HepG2 (cell line): Measurements from ENCODE around the gene DST. TPM values are rescaled to one million over a fixed set of nuclear protein-coding genes. Genes with fewer than 3 reads are reported as not detected.
A peak's percentile ranks its signal among the peaks of the same experiment; 100 is the strongest.

Experiments used
- HOXA3 ChIP-seq: sonication (generic); formaldehyde crosslinking; IDR thresholded peaks from 2 replicates; pipeline ENCODE4 v1.5.0; 2020; ENCODE audit warnings: missing genetic modification reagents
- KLF11 ChIP-seq: IDR thresholded peaks from 2 replicates; pipeline ENCODE4 v1.6.1; 2016; ENCODE audit warnings: missing compliant biosample characterization
- PCBP2 ChIP-seq: fragments of 200-400 bp; formaldehyde crosslinking; optimal IDR thresholded peaks from 2 replicates; pipeline ENCODE3; 2018; ENCODE audit warnings: low read length, low read depth; ENCODE audit not compliant: poor library complexity, severe bottlenecking
- RORA ChIP-seq: sonication (generic); formaldehyde crosslinking; IDR thresholded peaks from 2 replicates; pipeline ENCODE4 v1.5.0; 2020; ENCODE audit warnings: mild to moderate bottlenecking, missing genetic modification reagents, moderate library complexity
- SRY ChIP-seq: sonication (generic); formaldehyde crosslinking; IDR thresholded peaks from 2 replicates; pipeline ENCODE4 v1.8.0; 2022; ENCODE audit warnings: mild to moderate bottlenecking, missing genetic modification reagents
- ZNF207 ChIP-seq: fragments of 450-650 bp; IDR thresholded peaks from 2 replicates; pipeline ENCODE4 v1.6.1; 2016; ENCODE audit warnings: antibody characterized with exemption, borderline replicate concordance
- ZNF251 ChIP-seq: sonication (generic); formaldehyde crosslinking; IDR thresholded peaks from 2 replicates; pipeline ENCODE4 v1.9.0; 2021; ENCODE audit warnings: mild to moderate bottlenecking, missing genetic modification reagents
- ZNF564 ChIP-seq: sonication (generic); formaldehyde crosslinking; IDR thresholded peaks from 2 replicates; pipeline ENCODE4 v1.8.1; 2023; ENCODE audit warnings: mild to moderate bottlenecking, missing genetic modification reagents
- ZNF567 ChIP-seq: sonication (generic); formaldehyde crosslinking; IDR thresholded peaks from 2 replicates; pipeline ENCODE4 v1.8.1; 2023; ENCODE audit warnings: mild to moderate bottlenecking, missing genetic modification reagents, borderline replicate concordance
- ZNF782 ChIP-seq: sonication (generic); formaldehyde crosslinking; IDR thresholded peaks from 2 replicates; pipeline ENCODE4 v1.4.0; 2020; ENCODE audit warnings: missing genetic modification reagents, mild to moderate bottlenecking, borderline replicate concordance
- polyA plus RNA-seq, 8 experiments: library from polyadenylated mRNA; depleted of rRNA in 3 of 8; stranded (reverse) in 7 of 8; unstranded in 1 of 8; fragments of >200 nt; fragmentation: Illumina TruSeq in 4 of 8; extraction: Trizol in 4 of 8; gene quantifications; 2 replicates each; pipeline versions ENCODE4 v1.2.1 to v1.2.3, GENCODE V29; 2011 to 2016; ENCODE audit warnings: low read depth in 4 of 8, missing spikeins in 1 of 8, mixed read lengths in 1 of 8; ENCODE audit not compliant: insufficient read depth in 1 of 8
- total RNA-seq, 5 experiments: library from RNA; depleted of rRNA; stranded (reverse); fragments of >200 nt; fragmentation: Illumina TruSeq; extraction: Trizol; gene quantifications; 2 replicates each; pipeline ENCODE4 v1.2.3, GENCODE V29; 2016; ENCODE audit warnings: low read depth in 1 of 5
- TF ChIP-seq, protein P1 (sequence below): sonication (generic); formaldehyde crosslinking; IDR thresholded peaks from one replicate; pipeline ENCODE4 v1.5.1; 2020; ENCODE audit warnings: mild to moderate bottlenecking, missing genetic modification reagents; ENCODE audit errors: not compliant biosample characterization
- TF ChIP-seq, protein P2 (sequence below): sonication (generic); formaldehyde crosslinking; IDR thresholded peaks from 2 replicates; pipeline ENCODE4 v1.5.0; 2020; ENCODE audit warnings: missing genetic modification reagents
- TF ChIP-seq, protein P3 (sequence below): sonication (generic); formaldehyde crosslinking; IDR thresholded peaks from 2 replicates; pipeline ENCODE4 v1.4.0; 2020; ENCODE audit warnings: missing genetic modification reagents
- TF ChIP-seq, protein P4 (sequence below): sonication (generic); formaldehyde crosslinking; IDR thresholded peaks from 2 replicates; pipeline ENCODE4 v1.5.0; 2020; ENCODE audit warnings: mild to moderate bottlenecking, low read depth, missing genetic modification reagents, borderline replicate concordance
- TF ChIP-seq, protein P5 (sequence below): IDR thresholded peaks from 2 replicates; pipeline ENCODE4 v1.6.1; 2018; ENCODE audit warnings: missing genetic modification reagents
- TF ChIP-seq, protein P6 (sequence below): sonication (generic); formaldehyde crosslinking; IDR thresholded peaks from 2 replicates; pipeline ENCODE4 v1.4.0; 2020; ENCODE audit warnings: missing genetic modification reagents

Gene DST
- total and polyA plus RNA-seq, 2 of the 13 experiments (the other 11 are each of a cell fraction or from before 2014, with no cell fraction given) = 64.4 to 89.0 TPM

DNA sequence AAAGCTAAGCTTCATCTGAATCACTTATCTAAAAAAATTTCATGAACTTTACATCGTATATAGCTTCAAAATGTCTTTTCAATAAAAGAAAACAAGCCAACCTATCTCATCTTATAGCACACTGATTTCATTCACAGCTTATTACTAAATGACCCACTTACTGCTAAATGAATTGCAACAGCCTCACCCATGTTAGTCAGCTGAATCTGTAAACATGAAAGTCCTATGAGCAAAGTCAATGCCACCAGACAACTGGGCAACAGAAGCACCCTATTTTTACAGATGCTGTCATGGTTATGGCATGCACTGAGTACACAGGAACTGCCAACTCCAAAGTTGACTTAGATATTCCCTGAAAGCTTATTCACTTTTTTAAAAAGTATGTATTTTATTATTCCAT, 41.2 kb upstream of the DST start (continued):
- TF ChIP-seq, protein P1, sequence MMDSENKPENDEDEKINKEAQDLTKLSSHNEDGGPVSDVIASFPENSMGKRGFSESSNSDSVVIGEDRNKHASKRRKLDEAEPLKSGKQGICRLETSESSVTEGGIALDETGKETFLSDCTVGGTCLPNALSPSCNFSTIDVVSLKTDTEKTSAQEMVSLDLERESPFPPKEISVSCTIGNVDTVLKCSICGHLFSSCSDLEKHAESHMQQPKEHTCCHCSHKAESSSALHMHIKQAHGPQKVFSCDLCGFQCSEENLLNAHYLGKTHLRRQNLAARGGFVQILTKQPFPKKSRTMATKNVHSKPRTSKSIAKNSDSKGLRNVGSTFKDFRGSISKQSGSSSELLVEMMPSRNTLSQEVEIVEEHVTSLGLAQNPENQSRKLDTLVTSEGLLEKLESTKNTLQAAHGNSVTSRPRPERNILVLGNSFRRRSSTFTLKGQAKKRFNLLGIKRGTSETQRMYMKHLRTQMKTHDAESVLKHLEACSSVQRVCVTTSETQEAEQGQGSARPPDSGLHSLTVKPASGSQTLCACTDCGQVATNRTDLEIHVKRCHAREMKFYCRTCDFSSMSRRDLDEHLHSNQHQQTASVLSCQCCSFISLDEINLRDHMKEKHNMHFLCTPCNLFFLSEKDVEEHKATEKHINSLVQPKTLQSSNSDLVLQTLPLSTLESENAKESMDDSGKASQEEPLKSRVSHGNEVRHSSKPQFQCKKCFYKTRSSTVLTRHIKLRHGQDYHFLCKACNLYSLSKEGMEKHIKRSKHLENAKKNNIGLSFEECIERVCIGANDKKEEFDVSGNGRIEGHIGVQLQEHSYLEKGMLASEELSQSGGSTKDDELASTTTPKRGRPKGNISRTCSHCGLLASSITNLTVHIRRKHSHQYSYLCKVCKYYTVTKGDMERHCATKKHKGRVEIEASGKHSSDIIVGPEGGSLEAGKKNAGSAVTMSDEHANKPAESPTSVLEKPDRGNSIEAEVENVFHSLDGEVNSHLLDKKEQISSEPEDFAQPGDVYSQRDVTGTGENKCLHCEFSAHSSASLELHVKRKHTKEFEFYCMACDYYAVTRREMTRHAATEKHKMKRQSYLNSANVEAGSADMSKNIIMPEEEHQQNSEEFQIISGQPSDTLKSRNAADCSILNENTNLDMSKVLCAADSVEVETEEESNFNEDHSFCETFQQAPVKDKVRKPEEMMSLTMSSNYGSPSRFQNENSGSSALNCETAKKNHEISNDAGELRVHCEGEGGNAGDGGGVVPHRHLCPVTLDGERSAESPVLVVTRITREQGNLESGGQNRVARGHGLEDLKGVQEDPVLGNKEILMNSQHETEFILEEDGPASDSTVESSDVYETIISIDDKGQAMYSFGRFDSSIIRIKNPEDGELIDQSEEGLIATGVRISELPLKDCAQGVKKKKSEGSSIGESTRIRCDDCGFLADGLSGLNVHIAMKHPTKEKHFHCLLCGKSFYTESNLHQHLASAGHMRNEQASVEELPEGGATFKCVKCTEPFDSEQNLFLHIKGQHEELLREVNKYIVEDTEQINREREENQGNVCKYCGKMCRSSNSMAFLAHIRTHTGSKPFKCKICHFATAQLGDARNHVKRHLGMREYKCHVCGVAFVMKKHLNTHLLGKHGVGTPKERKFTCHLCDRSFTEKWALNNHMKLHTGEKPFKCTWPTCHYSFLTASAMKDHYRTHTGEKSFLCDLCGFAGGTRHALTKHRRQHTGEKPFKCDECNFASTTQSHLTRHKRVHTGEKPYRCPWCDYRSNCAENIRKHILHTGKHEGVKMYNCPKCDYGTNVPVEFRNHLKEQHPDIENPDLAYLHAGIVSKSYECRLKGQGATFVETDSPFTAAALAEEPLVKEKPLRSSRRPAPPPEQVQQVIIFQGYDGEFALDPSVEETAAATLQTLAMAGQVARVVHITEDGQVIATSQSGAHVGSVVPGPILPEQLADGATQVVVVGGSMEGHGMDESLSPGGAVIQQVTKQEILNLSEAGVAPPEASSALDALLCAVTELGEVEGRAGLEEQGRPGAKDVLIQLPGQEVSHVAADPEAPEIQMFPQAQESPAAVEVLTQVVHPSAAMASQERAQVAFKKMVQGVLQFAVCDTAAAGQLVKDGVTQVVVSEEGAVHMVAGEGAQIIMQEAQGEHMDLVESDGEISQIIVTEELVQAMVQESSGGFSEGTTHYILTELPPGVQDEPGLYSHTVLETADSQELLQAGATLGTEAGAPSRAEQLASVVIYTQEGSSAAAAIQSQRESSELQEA = no peak
- peak; percentile 34; the same call in 1 of the 2 replicates for TF ChIP-seq ZNF564 (CRISPR knock-in tag)
- no peak for TF ChIP-seq ZNF782
- TF ChIP-seq SRY (CRISPR knock-in tag) = no peak
- TF ChIP-seq, protein P2, sequence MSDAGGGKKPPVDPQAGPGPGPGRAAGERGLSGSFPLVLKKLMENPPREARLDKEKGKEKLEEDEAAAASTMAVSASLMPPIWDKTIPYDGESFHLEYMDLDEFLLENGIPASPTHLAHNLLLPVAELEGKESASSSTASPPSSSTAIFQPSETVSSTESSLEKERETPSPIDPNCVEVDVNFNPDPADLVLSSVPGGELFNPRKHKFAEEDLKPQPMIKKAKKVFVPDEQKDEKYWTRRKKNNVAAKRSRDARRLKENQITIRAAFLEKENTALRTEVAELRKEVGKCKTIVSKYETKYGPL (CRISPR knock-in tag) = no peak
- no peak for TF ChIP-seq RORA (CRISPR knock-in tag)
- TF ChIP-seq HOXA3 (CRISPR knock-in tag) = peak; percentile 56; the same call in 1 of the 2 replicates
- no peak for TF ChIP-seq ZNF207
- TF ChIP-seq, protein P3, sequence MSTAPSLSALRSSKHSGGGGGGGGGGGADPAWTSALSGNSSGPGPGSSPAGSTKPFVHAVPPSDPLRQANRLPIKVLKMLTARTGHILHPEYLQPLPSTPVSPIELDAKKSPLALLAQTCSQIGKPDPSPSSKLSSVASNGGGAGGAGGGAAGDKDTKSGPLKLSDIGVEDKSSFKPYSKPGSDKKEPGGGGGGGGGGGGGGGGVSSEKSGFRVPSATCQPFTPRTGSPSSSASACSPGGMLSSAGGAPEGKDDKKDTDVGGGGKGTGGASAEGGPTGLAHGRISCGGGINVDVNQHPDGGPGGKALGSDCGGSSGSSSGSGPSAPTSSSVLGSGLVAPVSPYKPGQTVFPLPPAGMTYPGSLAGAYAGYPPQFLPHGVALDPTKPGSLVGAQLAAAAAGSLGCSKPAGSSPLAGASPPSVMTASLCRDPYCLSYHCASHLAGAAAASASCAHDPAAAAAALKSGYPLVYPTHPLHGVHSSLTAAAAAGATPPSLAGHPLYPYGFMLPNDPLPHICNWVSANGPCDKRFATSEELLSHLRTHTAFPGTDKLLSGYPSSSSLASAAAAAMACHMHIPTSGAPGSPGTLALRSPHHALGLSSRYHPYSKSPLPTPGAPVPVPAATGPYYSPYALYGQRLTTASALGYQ (CRISPR knock-in tag) = peak; percentile 78; the same call in 1 of the 2 replicates
- no peak for TF ChIP-seq ZNF251 (CRISPR knock-in tag)
- TF ChIP-seq, protein P4, sequence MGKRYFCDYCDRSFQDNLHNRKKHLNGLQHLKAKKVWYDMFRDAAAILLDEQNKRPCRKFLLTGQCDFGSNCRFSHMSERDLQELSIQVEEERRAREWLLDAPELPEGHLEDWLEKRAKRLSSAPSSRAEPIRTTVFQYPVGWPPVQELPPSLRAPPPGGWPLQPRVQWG = no peak
- no peak for TF ChIP-seq ZNF567 (CRISPR knock-in tag)
- TF ChIP-seq, protein P5, sequence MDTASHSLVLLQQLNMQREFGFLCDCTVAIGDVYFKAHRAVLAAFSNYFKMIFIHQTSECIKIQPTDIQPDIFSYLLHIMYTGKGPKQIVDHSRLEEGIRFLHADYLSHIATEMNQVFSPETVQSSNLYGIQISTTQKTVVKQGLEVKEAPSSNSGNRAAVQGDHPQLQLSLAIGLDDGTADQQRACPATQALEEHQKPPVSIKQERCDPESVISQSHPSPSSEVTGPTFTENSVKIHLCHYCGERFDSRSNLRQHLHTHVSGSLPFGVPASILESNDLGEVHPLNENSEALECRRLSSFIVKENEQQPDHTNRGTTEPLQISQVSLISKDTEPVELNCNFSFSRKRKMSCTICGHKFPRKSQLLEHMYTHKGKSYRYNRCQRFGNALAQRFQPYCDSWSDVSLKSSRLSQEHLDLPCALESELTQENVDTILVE = 0 out of 2 replicates have a peak, but pooled peaks have one; percentile 78
- TF ChIP-seq KLF11 (CRISPR knock-in tag) = 0 out of 2 replicates have a peak, but pooled peaks have one; percentile 74
- TF ChIP-seq, protein P6, sequence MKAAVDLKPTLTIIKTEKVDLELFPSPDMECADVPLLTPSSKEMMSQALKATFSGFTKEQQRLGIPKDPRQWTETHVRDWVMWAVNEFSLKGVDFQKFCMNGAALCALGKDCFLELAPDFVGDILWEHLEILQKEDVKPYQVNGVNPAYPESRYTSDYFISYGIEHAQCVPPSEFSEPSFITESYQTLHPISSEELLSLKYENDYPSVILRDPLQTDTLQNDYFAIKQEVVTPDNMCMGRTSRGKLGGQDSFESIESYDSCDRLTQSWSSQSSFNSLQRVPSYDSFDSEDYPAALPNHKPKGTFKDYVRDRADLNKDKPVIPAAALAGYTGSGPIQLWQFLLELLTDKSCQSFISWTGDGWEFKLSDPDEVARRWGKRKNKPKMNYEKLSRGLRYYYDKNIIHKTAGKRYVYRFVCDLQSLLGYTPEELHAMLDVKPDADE (CRISPR knock-in tag) = no peak
- no peak for TF ChIP-seq PCBP2
